Skin of body (tissue), 2 donors: ENCODE measurements around the gene SMG9. TPM values are rescaled to one million over a fixed set of nuclear protein-coding genes. Genes with fewer than 3 reads are reported as not detected.

ENCODE experiments used
- DNase-seq: peaks from one replicate; lab custom pipeline; 2025; lab: John Stamatoyannopoulos, UW
- total RNA-seq: library from RNA; depleted of rRNA; stranded (reverse); fragments of >200 nt; gene quantifications from one replicate; pipeline ENCODE4 v1.2.3, GENCODE V29; 2014

Gene SMG9, protein sequence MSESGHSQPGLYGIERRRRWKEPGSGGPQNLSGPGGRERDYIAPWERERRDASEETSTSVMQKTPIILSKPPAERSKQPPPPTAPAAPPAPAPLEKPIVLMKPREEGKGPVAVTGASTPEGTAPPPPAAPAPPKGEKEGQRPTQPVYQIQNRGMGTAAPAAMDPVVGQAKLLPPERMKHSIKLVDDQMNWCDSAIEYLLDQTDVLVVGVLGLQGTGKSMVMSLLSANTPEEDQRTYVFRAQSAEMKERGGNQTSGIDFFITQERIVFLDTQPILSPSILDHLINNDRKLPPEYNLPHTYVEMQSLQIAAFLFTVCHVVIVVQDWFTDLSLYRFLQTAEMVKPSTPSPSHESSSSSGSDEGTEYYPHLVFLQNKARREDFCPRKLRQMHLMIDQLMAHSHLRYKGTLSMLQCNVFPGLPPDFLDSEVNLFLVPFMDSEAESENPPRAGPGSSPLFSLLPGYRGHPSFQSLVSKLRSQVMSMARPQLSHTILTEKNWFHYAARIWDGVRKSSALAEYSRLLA
- total RNA-seq = 14.3 TPM

DNA sequence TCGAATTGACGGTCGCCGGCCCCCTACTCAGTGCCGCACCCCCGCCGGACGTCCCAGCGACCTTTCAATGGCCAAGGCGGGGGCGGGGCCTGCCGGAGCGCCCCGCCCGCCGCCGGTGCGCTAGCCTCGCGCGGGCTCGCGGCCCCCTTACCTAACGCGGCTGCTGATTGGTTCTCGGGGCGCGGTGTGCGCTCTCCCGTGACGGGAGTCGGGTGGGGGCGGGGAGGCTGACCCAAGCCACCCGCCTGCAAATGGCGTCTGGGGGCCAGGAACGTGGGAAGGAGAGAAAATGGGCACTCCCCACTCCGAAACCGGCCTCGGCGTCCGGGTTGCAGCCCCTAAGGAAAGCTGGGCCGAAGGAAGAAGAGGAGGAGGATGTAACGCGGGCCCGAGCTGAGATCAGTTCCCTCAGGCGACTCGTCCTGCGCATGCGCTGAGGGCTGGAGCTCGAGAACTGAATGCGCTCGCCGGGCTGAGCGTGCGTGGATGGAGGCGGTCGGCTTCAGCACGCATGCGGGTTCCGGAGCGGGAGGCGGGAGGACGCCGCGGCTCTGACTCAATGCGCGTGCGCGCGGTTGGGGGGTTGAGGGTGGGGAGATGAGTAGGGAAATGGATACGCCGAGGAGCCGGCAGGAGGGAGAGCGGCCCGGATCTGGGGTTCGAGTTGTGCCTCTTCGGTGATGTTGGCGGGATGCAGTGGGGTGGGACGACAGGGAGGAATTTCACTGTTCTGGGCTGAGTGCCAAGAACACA lies at the start of gene SMG9:
TSS of gene SMG9 (minus strand) at position 460 of the 753 bp plus-strand sequence. CDS start 4,221 bp downstream, outside the sequence.
- peak; percentile 98 for DNase-seq

DNA sequence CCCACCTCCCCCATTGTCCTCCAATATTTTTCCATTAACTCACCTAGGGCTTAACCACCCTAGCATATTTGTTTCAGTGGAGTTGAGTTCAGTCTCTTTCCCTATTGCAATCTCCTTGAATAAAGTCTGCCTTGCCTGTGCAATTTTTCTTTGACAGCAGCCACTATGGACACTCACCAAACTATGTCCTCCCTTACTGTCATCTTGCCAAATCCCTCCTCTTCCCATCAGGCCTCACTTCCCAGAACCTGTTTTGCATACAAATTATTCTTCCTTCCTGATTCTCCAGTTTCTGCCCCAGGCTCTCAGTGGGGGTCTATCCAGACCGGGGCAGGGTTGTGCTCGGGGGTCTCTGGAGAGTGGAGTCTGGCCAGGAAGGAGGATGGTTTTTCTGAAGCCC lies 49.7 kb upstream of the SMG9 start:
- DNase-seq = no peak

DNA sequence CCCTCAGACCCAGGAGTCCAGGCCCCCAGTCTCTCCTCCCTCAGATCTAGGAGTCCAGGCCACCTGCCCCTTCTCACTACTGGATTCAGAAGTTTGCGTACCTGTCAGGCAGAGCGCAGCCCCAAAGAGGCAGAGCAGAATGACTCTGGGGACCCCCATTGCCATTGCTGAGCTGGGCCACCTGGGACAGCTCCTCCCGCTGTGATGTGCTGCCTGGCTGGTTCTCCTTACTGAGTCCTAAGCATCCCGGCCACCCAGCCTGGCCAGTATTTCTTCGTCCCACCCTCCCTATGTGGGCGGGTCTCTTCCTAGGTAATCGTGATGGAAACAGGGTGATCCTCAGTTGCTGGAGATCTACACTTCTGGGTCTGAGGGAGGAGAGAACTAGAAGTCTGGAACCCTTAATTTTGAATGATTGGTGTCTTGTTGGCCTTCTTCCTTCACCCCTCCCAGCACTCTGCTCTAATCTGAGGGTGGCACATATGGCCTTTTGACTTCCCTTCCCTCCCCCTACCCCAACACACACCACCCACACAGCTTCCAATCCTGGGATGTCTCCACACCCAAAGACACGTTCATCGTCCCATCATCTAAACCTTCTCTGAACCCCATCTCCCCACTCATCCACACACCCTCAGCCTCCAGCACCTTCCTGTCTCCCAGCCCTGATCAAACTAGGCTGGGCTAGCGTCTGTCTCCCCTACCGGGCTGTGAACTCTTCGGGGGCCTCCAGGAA lies 47.6 kb upstream of the SMG9 start, which contains the start of gene LYPD5:
TSS of gene LYPD5 (minus strand) at position 232 of the 736 bp plus-strand sequence. CDS start at position 165, 67 bp downstream.
- DNase-seq = no peak

DNA sequence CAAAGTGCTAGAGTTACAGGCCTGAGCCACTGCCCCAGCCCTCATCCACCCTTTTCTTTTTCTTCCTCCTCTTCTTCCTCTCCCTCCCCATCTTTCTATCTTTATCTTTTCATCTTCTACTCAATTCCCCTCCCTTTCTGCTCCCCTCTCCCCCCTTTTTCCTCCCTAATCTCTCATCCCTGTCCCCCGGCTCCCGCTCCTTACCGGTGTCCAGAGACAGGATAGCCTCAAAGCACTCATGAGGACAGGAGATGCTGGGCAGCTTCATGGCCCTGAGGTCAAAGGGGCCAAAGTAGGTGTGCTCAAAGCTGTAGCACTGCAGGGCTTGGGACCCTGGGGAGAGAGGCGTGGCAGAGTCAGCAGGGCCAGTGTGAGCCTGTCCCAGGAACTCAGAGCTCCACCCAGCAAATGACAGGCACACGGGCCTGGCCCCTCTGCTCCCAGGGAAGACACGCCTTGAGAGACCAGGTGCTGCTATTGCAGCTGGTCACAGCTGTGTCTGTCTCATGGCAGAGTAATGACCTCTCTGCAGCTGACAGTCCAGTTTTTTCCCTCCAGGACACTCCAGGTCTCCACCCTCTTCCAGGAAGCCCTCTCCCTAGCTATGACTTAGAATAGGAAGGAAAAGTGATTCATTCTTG lies 44.9 kb upstream of the SMG9 start:
- DNase-seq = no peak

DNA sequence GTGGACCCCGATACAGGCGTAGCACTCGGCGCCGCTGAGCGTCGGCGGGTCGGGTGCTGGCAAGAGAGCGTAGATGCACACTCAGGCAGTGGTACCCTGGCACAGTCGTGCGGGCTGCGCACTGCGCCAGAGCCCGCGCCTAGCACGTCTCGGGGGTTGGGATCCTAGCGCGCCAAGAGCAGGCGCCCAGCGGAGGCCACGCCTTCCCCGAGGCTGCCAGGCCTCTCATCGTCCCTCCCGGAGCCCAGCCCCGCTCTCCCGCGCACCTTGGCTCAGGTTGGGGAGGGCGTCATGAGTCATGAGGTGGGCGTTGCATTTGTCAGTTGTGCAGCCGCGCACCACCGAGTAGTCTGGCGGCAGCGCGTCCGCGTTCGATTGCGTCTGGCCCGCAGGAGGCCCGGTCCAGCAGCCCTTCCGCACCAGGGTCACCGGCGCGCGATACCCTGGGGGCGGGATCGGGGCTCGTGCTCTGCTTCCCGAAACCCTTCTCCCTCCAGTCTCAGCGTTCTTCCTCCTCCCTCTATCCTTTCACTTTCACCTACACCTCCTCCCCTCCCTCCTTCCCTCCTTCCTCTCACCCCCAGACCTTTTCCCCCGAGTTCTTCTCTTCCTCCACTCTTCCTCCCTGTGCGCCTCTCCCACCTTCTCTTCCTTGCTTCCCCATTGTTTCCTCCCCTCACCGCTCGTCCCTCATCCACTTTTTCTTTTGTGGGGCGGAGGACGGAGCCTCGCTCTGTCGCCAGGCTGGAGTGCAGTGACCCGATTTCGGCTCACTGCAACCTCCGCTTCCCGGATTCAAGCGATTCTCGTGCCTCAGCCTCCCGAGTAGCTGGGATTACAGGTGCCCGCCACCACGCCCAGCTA lies 44.0 kb upstream of the SMG9 start:
- no peak for DNase-seq

DNA sequence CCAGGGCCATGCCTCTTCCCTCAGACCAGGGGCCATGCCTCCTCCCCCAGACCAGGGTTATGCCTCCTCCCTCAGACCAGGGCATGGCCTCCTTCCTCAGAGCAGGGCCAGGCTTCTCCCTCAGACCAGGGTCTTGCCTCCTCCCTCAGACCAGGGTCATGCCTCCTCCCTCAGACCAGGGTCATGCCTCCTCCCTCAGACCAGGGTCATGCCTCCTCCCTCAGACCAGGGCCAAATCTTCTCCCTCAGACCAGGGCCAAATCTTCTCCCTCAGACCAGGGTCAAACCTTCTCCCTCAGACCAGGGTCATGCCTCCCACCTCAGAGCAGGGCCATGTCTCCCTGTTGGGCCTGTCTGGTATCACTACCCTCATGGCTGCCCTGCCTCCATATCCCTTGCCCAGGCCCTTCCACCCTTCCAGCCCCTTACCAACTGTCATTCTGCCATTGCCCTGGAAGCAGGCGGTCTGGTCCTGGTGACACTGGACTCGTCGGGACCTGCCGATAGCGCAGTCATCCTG lies 43.3 kb upstream of the SMG9 start:
- no peak for DNase-seq

DNA sequence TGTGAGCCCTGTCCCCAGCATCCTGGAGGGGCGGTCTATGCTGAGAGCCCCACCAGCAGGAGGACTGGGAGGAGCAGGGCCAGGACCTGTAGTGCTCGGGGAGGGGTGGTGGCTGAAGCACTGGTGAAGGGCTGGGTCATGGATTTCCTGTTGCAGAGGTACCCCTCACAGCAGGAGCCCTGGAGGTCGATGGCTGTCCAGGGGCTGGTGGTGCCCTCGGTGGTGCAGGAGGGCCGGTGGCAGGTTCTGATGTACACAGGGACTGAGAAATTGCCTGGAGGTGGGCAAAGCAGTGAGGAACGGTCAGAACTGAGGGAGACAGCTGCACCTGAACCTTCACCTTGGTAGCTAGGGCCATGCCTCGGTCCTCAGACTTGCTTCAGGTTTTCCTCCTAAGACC lies 42.8 kb upstream of the SMG9 start:
- DNase-seq = no peak

DNA sequence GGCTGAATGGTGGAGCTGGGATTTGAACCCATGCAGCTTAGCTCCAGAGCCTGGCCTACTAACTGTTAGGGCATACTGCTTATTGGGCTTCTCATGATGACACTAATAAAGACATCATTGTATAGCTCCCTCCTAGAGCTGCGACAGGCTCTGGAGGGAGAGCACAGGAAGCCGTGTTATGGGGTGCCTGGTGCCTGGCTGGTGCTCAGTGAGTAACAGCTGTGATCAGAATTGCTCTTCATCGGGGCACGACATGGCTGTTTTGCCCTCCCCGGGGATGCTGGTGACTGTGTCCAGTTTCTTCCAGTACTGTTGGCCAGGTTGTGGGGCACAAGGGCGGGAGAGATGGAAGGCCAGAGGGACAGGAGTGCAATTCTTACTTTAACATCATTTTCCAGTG lies 42.4 kb upstream of the SMG9 start:
- DNase-seq = no peak

DNA sequence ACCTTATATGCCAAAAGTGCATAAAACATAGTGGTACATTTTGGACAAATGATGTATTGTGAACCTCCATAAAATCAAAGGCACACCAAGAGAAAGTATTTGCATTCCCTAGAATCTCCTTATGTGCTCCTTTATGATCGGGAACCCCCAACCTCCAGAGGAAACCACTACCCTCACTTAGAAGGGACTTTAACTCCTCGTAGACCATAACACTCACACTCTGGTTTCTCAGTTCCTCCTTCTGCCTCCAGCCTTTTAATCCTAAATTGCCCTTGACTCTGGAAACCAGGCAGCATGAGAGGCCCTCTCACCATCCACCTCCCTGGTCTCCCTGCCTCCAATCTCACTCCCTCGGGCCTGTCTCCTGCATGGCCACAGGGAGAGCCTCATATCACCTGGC lies 35.8 kb upstream of the SMG9 start:
- no peak for DNase-seq

DNA sequence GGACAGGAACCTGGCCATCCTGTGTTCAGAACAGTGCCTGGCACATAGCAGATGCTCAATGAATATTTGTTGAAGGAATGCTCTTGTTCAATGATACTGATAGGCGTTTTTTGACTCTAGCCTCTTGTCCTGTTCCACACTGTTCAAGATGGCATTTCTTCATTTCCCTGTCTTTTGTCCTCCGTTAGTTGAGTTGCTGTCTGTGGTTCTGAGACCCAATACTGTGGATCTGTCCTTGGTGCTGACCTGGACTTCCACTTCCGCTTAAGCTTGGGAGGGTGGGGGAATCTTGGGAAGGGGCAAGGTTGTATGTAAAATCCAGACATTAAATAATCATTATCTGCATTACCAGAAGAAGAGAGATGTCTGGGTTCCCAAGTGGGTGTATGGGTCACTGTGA lies 34.3 kb upstream of the SMG9 start:
- no peak for DNase-seq

DNA sequence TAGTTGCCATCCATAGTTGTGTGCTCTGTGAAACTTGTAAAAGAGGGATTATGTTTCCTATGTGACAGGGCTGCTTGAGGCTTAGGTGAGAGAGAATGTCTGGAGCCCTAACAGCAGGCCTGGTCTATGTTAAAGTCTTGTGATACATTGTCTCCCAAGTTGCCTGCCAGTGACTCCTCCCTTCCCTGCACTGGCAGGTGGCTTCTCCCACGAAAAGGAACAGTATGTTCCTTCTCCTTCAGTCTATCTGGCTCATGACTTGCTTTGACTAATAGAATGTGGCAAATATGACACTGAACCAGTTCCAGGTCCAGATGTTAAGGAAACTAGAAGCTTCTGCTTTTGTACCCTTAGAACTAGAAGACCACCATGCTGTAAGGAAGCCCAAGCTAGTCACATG lies 31.9 kb upstream of the SMG9 start:
- no peak for DNase-seq

DNA sequence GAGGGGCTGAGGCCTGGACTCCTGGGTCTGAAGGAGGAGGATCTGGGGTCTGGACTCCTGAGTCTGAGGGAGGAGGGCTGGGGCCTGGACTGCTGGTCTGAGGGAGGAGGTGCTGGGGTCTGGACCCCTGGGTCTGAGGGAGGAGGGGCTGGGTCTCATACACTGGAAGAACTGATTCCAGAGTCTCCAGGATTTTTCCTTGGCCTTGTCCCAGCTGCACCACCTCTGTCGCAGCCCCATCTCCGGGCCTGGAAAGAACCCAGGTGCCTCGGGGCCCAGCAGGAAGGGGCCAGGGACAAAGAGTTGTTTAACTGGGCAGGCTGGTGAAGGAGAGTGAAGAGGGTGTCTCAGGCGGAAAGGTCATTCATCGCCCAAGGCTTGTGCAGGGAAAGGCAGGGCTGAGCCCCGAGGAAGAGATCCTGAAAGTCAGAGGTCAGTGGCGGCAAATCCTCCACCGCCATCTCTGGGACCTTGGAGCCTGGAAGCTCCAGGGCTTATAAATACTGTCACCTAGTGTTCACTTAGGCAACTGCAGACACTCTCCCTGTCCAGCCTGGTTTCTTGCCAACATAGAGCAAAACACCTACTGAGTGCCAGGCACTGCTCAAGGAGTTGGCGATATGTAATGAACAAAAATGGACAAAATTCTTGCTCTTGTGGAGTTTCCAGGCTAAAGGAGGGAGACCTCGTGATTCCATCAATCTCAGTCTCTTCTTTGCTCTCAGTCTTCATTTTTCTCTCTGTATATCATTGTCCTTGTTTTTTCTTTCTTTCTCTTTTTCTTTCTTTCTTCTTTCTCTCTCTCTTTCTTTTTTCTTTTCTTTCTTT lies 30.4 kb upstream of the SMG9 start:
- no peak for DNase-seq

DNA sequence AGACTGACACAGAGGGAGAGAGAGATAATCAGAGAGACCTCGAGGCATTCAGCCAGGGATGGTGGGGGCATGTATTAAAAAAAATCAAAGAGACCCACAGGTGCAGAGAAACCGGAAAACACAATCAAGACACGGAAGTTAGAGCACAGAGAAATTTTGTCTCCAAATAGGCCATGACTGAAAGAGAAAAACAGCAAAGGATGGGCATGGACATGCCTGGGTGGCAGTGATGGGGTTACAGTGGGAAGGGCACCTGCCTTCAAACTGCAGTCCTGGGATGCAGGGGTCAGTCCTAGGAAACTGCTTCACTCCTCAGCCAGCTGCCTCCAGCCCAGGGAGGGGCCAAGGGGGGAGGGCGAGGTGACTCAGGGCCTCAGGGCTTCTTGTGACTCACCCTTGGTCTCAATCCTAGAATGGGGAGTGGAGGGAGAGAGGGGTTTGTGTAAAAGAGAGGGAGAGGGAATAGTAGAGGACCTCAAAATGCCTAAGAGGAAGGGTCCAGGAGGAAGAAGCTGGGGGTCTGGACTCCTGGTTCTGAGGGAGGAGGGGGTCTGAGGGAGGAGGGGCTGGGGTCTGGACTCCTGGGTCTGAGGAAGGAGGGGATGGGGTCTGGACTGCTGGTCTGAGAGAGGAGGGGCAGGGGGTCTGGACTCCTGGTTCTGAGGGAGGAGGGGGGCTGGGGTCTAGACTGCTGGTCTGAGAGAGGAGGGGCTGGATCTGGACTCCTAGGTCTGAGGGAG lies 29.6 kb upstream of the SMG9 start:
- DNase-seq = no peak

DNA sequence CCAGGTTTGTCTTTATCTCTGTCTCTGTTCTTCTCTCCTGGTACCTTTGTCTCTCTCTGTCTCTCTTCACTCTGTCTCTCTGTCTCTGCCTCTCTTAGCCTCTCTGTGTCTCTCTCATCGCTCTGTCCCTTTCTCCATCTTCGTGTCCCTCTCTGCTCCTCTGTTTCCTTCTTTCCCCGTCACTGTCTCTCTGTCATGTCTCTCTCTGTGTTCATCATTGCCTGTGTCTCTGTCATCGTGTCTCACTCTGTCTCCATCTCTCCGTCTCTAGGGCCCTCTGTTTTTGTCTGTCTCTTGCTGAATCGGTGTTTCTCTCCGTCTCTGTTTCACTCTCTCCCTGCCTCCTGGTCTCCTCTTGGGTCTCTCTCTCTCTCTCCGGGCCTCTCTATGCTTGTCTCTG lies 28.9 kb upstream of the SMG9 start:
- DNase-seq = no peak

DNA sequence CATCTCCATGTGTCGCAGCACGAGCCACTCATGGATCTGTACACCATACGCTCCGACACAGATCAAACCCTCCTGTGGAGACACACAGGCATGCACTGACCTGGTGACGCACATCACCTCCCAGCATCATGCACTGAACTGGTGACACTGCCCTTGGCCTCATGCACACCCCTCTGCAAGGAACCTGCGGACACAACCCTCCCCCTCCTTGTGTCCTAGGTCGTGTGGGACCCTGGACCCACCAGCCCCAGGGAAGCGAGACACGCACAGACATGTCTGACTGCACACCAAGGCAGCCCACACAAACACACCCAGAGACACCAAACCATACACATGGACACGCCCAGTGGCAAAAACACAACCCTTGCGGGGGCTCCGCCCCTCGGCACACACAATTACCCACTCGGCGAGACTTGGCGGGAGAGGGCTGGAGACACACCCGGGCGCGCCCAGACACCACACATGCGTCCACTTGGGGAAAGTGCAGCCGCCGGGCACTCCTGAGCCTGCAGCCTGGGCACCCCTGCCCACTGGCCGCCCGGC lies 28.0 kb upstream of the SMG9 start:
- DNase-seq = no peak

DNA sequence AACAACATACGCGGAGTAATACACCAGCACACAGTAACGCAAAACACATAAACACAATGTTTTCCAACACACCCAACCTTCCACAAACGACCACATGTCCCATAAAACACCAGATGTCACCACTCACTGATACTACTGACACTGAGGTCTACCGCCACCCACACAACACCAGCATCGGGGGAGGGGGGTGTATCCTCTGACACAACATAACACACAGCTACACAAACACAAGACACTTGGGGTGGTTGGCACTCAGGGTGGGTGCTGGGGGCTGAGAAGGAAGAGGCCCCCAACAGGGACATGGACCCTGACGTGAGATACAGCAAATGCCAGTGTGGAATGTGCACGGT lies 27.5 kb upstream of the SMG9 start:
- no peak for DNase-seq

DNA sequence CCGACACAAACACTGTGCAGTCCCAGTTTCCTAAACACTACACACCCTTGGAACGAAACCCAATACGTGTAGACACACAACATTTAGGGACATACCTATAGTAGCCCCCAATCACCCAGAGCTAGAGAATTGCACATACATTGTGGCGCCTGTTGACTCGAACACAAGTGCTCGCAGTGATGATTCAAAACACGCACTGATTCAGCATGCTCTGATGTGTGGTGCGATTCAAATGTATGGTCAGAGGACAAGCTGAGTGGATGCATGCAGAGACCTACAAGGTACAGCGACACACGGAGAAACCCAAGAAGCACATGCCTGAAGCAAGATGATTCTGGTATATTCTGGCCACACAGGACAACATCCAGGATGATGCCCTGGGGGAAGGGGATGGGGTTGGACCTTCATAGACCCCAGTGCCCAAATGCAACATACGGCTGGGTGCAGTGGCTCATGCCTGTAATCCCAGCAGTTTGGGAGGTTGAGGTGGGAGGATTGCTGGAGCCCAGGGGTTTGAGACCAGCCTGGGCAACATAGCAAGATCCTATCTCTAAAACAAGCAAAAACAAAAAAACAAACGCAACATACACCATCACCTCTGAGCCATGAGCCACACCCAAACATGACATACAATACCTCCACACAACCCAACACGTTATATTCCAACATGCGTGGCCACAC lies 27.0 kb upstream of the SMG9 start:
- DNase-seq = no peak
